H9 (cell line): Measurements from ENCODE around the gene OVOL1. TPM values are rescaled to one million over a fixed set of nuclear protein-coding genes. Genes with fewer than 3 reads are reported as not detected.

ENCODE experiments used
- DNase-seq: peaks from one replicate; pipeline ENCODE4 v3.0.0-alpha.2; 2017
- H2AFZ ChIP-seq: one replicate; pipeline ENCODE4 v1.6.1; 2013; ENCODE audit warnings: mild to moderate bottlenecking, low read length, control low read depth, moderate library complexity
- H2AK5ac ChIP-seq: 2 replicates; pipeline ENCODE4 v1.6.1; 2013; ENCODE audit warnings: low read length, control low read depth, mixed read lengths; ENCODE audit not compliant: insufficient read length
- H2BK120ac ChIP-seq: one replicate; pipeline ENCODE4 v1.6.1; 2013; ENCODE audit warnings: low read depth, mild to moderate bottlenecking, low read length, control low read depth, inconsistent platforms; ENCODE audit not compliant: poor library complexity, severe bottlenecking
- H2BK12ac ChIP-seq: 2 replicates; pipeline ENCODE4 v1.6.1; 2013; ENCODE audit warnings: low read length, control low read depth, mixed read lengths, low read depth; ENCODE audit not compliant: insufficient read length
- H2BK15ac ChIP-seq: 2 replicates; pipeline ENCODE4 v1.6.1; 2013; ENCODE audit warnings: low read depth, low read length, control low read depth
- H2BK20ac ChIP-seq: one replicate; pipeline ENCODE4 v1.6.1; 2013; ENCODE audit warnings: low read depth, mild to moderate bottlenecking, low read length, control low read depth, inconsistent platforms; ENCODE audit not compliant: poor library complexity, severe bottlenecking
- H2BK5ac ChIP-seq: 2 replicates; pipeline ENCODE4 v1.6.1; 2013; ENCODE audit warnings: low read length, control low read depth, mixed read lengths; ENCODE audit not compliant: insufficient read length
- H3K14ac ChIP-seq: 2 replicates; pipeline ENCODE4 v1.6.1; 2013; ENCODE audit warnings: low read length, control low read depth; ENCODE audit not compliant: insufficient read depth
- H3K18ac ChIP-seq: 2 replicates; pipeline ENCODE4 v1.6.1; 2013; ENCODE audit warnings: low read depth, mild to moderate bottlenecking, mixed read lengths, low read length, control low read depth; ENCODE audit not compliant: insufficient read length
- H3K23ac ChIP-seq: 2 replicates; pipeline ENCODE4 v1.6.1; 2013; ENCODE audit warnings: low read length, control low read depth, mixed read lengths, low read depth; ENCODE audit not compliant: insufficient read length
- H3K23me2 ChIP-seq: 2 replicates; pipeline ENCODE4 v1.6.1; 2013; ENCODE audit warnings: low read depth, mild to moderate bottlenecking, mixed read lengths, low read length, control low read depth; ENCODE audit not compliant: insufficient read length, poor library complexity, severe bottlenecking
- H3K27ac ChIP-seq: 2 replicates; pipeline ENCODE4 v1.5.1; 2013; ENCODE audit warnings: low read length, control low read depth, mixed read lengths, low read depth; ENCODE audit not compliant: insufficient read length
- H3K27me3 ChIP-seq: 2 replicates; pipeline ENCODE4 v1.6.1; 2013; ENCODE audit warnings: low read length, control low read depth, inconsistent platforms; ENCODE audit not compliant: insufficient read depth
- H3K4ac ChIP-seq: 2 replicates; pipeline ENCODE4 v1.6.1; 2013; ENCODE audit warnings: low read depth, mild to moderate bottlenecking, control low read depth, inconsistent platforms, low read length, moderate library complexity
- H3K4me1 ChIP-seq: 2 replicates; pipeline ENCODE4 v1.6.1; 2013; ENCODE audit warnings: low read length, control low read depth, inconsistent platforms; ENCODE audit not compliant: insufficient read depth
- H3K4me2 ChIP-seq: 2 replicates; pipeline ENCODE4 v1.6.1; 2013; ENCODE audit warnings: low read length, control low read depth, mixed read lengths; ENCODE audit not compliant: insufficient read length, insufficient read depth
- H3K56ac ChIP-seq: 2 replicates; pipeline ENCODE4 v1.6.1; 2013; ENCODE audit warnings: low read depth, mild to moderate bottlenecking, mixed read lengths, low read length, control low read depth; ENCODE audit not compliant: insufficient read length
- H3K79me1 ChIP-seq: 2 replicates; pipeline ENCODE4 v1.6.1; 2013; ENCODE audit warnings: low read depth, mild to moderate bottlenecking, moderate library complexity, low read length, control low read depth, inconsistent platforms; ENCODE audit not compliant: insufficient read depth, poor library complexity, severe bottlenecking
- H3K79me2 ChIP-seq: 2 replicates; pipeline ENCODE4 v1.6.1; 2013; ENCODE audit warnings: low read length, control low read depth, inconsistent platforms; ENCODE audit not compliant: insufficient read depth
- H3K9ac ChIP-seq: 2 replicates; pipeline ENCODE4 v1.6.1; 2013; ENCODE audit warnings: low read length, control low read depth, mixed read lengths; ENCODE audit not compliant: insufficient read length; ENCODE audit errors: extremely low read depth
- H3K9me3 ChIP-seq: one replicate; pipeline ENCODE4 v1.6.1; 2013; ENCODE audit warnings: low read depth, low read length, inconsistent platforms; ENCODE audit not compliant: control insufficient read depth
- H3T11ph ChIP-seq: one replicate; pipeline ENCODE4 v1.6.1; 2013; ENCODE audit warnings: mild to moderate bottlenecking, low read length, control low read depth, inconsistent platforms
- H4K20me1 ChIP-seq: one replicate; pipeline ENCODE4 v1.6.1; 2013; ENCODE audit not compliant: control insufficient read depth, insufficient read length, insufficient read depth
- H4K5ac ChIP-seq: 2 replicates; pipeline ENCODE4 v1.6.1; 2013; ENCODE audit warnings: low read depth, mild to moderate bottlenecking, mixed read lengths, low read length, control low read depth; ENCODE audit not compliant: insufficient read length
- H4K8ac ChIP-seq: replicated peaks from 2 replicates; pipeline ENCODE4 v1.6.1; 2013; ENCODE audit warnings: low read length, control low read depth, mixed read lengths, low read depth; ENCODE audit not compliant: insufficient read length
- H4K91ac ChIP-seq: 2 replicates; pipeline ENCODE4 v1.6.1; 2013; ENCODE audit warnings: low read depth, mild to moderate bottlenecking, moderate library complexity, mixed read lengths, low read length, control low read depth; ENCODE audit not compliant: insufficient read length
- H3K27ac Mint-ChIP-seq, 3 experiments: 2 replicates in 2 of 3; 3 replicates in 1 of 3; pipeline ENCODE4 v1.8.0; 2020 to 2021; ENCODE audit warnings: mixed read lengths in 3 of 3, mild to moderate bottlenecking in 1 of 3, moderate library complexity in 1 of 3
- H3K27me3 Mint-ChIP-seq: 2 replicates; pipeline ENCODE4 v1.8.0; 2021; ENCODE audit warnings: low read depth, mild to moderate bottlenecking, moderate library complexity, mixed read lengths
- H3K36me3 Mint-ChIP-seq, 3 experiments: 2 replicates in 2 of 3; 3 replicates in 1 of 3; pipeline ENCODE4 v1.8.0; 2020 to 2021; ENCODE audit warnings: low read depth in 3 of 3, mixed read lengths in 3 of 3; ENCODE audit not compliant: insufficient read depth in 1 of 3
- H3K4me1 Mint-ChIP-seq, 2 experiments: 2 replicates each; pipeline ENCODE4 v1.8.0; 2020; ENCODE audit warnings: mixed read lengths in 2 of 2
- H3K4me3 Mint-ChIP-seq, 2 experiments: 2 replicates in 1 of 2; 3 replicates in 1 of 2; pipeline ENCODE4 v1.8.0; 2020 to 2021; ENCODE audit warnings: mild to moderate bottlenecking in 2 of 2, mixed read lengths in 2 of 2, moderate library complexity in 1 of 2
- H3K9me3 Mint-ChIP-seq, 2 experiments: 2 replicates in 1 of 2; 3 replicates in 1 of 2; pipeline ENCODE4 v1.8.0; 2020; ENCODE audit warnings: mild to moderate bottlenecking in 2 of 2, mixed read lengths in 2 of 2, moderate library complexity in 1 of 2
- WGBS: extraction: QIAGEN DNeasy Blood & Tissue Kit; methylation state at CpG from one replicate; pipeline ENCODE4 v1.1.7; 2013; ENCODE audit warnings: missing lambda C conversion rate, low lambda C conversion rate, mixed read lengths; ENCODE audit not compliant: insufficient read length; ENCODE audit errors: extremely low coverage; 5-methylcytosine and 5-hydroxymethylcytosine counted together
- total RNA-seq: library from RNA; stranded (reverse); gene quantifications from 2 replicates; pipeline ENCODE4 v1.2.1, GENCODE V29; 2021
- TF ChIP-seq, protein P1 (sequence below): fragments of 200-600 bp; sonication (generic); conservative IDR thresholded peaks from 3 replicates; pipeline ENCODE4 v1.8.0; 2021; ENCODE audit warnings: antibody characterized with exemption, mild to moderate bottlenecking

The OVOL1 gene
- total RNA-seq, 1 experiment from 2014 or later, result 5.1 TPM

DNA sequence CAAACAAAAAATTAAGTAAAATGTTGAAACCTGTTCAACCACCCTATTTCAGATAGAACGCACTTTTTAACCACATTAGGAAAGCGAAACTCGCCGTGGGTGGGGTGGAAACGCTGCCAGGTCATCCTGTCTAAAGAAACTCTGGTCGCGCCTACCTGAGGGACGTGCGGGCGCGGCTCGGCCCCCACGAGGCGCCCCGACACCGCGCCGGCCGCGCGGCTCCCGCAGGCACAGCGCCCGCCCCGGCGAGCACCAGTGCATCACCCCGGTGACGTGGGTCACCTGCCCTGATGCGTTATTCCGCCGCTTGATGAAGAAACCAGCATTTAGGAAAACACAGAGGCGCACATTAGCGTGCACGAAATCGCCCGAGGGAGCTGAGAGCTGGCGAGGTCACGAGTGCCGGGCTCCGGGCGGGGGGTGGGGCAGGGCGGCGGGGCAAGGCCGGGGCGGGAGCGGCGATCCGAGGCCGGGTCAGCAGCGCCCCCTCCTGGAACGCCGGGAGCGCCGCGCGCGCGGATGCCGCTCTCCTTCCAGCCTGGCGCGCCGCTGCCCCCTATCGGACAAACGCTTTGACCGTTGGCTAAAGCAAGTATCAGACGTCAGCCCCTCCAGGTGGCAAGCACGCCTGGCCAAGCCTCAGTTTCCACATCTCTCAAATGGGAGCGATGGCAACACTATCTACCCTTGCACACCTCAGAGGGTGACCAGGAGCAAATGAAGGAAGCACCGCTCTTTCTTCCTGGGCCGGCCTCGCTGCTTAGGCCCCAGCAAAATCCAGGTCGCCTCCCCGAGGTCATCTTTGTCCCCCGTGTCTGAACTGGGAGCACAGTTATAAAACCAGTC, 31.2 kb downstream of the OVOL1 start:
- no peak overlapping the region; a peak in 1 of 7 replicates for H3K27ac Mint-ChIP-seq
- WGBS, result no CpG with 5 or more reads among the region's 74 CpGs
- H4K5ac ChIP-seq, result no peak overlapping the region
- H3K4me1 ChIP-seq, result no peaks in the 10 kb centered on the region
- H2BK15ac ChIP-seq, result no peak overlapping the region
- H3K79me1 ChIP-seq, result no peaks in the 10 kb centered on the region
- no peak overlapping the region for H2BK20ac ChIP-seq
- no peak overlapping the region for H2AK5ac ChIP-seq
- H3K27me3 Mint-ChIP-seq, result peaks cover 25% of the 10 kb centered on the region
- no peaks in the 10 kb centered on the region for H3K9me3 ChIP-seq
- H3K27me3 ChIP-seq, result no peaks in the 10 kb centered on the region
- no peaks in the 10 kb centered on the region; a peak in 1 of 5 replicates for H3K9me3 Mint-ChIP-seq
- peaks cover 0 to 8% of the 10 kb centered on the region in 2 experiments; a peak in 1 of 4 replicates for H3K4me1 Mint-ChIP-seq
- no peaks in the 10 kb centered on the region for H3K79me2 ChIP-seq
- H3K56ac ChIP-seq, result no peak overlapping the region
- no peak overlapping the region for H2AFZ ChIP-seq
- H3K4me2 ChIP-seq, result peak overlapping the region; percentile 55
- peaks cover 3% of the 10 kb centered on the region for H3K23me2 ChIP-seq
- H4K20me1 ChIP-seq, result no peaks in the 10 kb centered on the region
- H3K9ac ChIP-seq, result peak overlapping the region; percentile 55
- no peak overlapping the region for H2BK12ac ChIP-seq
- no peak overlapping the region for H2BK120ac ChIP-seq
- DNase-seq, result peak; percentile 91
- no peak overlapping the region for H3K23ac ChIP-seq
- no peak overlapping the region for H4K91ac ChIP-seq
- H3T11ph ChIP-seq, result no peak overlapping the region
- H3K18ac ChIP-seq, result no peak overlapping the region
- no peak overlapping the region for H4K8ac ChIP-seq
- no peak overlapping the region for H3K27ac ChIP-seq
- peak overlapping the region; percentile 58; the same call in 1 of the 2 replicates for H3K14ac ChIP-seq
- H3K4ac ChIP-seq, result no peak overlapping the region
- H3K36me3 Mint-ChIP-seq, result no peaks in the 10 kb centered on the region; a peak in 1 of 7 replicates
- no peak overlapping the region for H2BK5ac ChIP-seq
- TF ChIP-seq, protein P1, sequence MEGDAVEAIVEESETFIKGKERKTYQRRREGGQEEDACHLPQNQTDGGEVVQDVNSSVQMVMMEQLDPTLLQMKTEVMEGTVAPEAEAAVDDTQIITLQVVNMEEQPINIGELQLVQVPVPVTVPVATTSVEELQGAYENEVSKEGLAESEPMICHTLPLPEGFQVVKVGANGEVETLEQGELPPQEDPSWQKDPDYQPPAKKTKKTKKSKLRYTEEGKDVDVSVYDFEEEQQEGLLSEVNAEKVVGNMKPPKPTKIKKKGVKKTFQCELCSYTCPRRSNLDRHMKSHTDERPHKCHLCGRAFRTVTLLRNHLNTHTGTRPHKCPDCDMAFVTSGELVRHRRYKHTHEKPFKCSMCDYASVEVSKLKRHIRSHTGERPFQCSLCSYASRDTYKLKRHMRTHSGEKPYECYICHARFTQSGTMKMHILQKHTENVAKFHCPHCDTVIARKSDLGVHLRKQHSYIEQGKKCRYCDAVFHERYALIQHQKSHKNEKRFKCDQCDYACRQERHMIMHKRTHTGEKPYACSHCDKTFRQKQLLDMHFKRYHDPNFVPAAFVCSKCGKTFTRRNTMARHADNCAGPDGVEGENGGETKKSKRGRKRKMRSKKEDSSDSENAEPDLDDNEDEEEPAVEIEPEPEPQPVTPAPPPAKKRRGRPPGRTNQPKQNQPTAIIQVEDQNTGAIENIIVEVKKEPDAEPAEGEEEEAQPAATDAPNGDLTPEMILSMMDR, result peak; percentile 100
- peak overlapping the region; percentile 59 to 84 for H3K4me3 Mint-ChIP-seq
